NOMO-1 treated with DMSO at 0.1 percent for 48 hours (cell line): Measurements from ENCODE around the gene SNAI1.
"Not testable (repeated sequence)": the region's sequence is repeated elsewhere in the genome, so short reads cannot be mapped to it uniquely, and the experiment has no call there.

Experiments
- DNase-seq: peaks from one replicate; lab custom pipeline; 2025; ENCODE audit not compliant: unreplicated experiment; lab: John Stamatoyannopoulos, UW

Gene SNAI1

GRCh38 chr20:49985617-49986016, 2.8 kb downstream of the SNAI1 start:
- DNase-seq, result no peak

DNA sequence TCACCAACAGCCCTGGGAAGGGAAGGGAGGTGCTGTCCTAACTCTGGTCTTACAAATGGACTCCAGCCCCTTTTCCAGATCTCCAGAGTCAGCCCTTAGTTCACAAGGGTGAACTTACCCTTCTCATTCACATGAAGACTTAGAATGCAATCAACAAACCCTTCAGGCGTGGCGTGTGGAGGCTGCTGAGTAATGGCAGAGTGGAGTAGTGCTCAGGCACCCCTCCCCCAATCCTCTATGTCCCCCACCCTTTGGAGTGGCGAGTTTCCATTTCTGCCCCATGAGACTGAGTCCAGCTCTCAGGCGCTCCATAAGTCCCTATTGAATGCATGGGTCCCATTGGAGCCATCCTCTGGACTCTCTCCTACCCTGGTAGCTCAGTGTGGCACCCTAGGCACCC, 3.3 kb downstream of the SNAI1 start:
- DNase-seq, result no peak

DNA sequence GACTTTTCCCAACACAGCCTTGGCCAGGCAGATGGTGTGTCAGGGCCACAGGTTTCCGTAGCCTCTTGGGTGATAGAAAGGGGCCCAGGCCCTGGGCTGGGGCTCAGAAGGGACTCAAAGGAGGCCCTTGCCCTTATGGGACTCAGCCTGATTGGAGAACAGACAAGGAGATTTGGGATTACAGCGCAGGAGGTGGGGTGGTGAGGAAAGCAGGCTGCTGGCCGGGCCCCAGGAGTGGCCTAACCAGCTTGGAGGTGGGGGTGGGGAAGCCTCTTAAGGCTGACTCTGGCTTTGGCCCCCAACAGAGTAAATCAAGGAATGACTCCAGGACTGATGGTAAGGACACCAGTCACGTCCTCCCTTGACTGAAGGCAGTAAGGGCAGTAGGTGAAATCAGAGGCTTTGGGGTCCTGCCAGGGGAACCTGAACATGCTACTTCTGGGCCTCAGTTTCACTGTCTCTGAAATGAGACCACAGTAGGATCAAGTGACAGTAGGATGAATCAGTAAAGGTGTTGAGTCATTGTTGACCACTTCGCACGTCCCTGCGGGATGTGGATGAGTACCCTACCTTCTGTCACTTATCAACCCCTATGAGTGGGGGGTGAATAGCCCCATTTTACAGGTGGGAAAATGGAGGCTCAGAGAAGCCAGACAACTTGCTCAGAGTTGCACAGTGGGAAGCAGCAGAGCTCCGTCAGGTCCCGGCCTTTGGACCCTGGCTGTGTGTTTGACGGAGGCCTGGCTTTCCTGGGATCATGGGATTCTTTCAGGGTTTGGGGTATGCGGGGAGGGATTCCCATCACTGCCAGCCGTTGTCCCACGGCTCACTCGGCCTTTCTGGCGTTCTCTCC, 4.5 kb downstream of the SNAI1 start:
- DNase-seq, result no peak

DNA sequence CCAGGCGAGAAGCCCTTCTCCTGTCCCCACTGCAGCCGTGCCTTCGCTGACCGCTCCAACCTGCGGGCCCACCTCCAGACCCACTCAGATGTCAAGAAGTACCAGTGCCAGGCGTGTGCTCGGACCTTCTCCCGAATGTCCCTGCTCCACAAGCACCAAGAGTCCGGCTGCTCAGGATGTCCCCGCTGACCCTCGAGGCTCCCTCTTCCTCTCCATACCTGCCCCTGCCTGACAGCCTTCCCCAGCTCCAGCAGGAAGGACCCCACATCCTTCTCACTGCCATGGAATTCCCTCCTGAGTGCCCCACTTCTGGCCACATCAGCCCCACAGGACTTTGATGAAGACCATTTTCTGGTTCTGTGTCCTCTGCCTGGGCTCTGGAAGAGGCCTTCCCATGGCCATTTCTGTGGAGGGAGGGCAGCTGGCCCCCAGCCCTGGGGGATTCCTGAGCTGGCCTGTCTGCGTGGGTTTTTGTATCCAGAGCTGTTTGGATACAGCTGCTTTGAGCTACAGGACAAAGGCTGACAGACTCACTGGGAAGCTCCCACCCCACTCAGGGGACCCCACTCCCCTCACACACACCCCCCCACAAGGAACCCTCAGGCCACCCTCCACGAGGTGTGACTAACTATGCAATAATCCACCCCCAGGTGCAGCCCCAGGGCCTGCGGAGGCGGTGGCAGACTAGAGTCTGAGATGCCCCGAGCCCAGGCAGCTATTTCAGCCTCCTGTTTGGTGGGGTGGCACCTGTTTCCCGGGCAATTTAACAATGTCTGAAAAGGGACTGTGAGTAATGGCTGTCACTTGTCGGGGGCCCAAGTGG, 5.3 kb downstream of the SNAI1 start:
- no peak for DNase-seq

DNA sequence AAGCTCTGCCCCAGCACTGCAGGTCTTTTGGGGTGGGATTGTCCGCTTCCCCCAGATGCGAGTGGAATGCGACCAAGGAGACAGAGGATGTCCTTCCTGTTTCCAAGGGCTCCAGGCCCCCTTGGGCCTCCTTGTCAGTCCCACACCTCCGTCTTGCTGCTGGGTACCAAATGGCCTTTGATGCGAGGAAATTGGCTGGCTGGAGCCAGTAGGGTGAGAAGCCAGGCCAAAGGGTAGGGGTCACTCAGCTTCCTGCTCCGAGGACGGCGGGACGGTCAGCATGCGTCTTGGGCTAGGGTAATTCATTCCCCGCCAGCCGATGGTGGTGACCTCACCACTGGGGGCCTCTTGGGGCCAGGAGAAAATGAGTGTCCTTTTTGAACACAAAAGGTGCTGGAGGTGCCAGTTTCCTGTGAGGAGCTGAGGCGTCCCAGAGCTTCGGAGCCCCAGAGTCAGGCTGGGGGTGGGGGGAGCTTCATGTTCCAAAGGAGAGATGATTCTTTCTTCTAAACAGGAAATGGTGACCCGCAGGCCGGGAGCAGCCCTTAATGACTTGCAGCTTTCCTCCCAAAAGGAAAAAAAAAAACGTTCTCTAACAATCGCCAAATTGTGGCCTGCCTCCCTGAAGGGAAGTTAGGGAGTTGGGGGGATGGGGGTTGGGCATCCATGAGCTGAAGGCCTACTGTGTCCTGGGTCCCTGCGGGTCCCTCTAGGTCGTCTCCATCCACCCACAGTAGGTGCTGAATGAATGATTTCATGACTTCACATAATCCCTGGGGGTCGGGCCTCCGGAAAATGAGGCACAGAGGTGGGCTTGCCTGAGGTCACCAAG, 6.7 kb downstream of the SNAI1 start:
- no peak for DNase-seq

GRCh38 chr20:49990271-49990720, 7.5 kb downstream of the SNAI1 start:
- DNase-seq, result no peak

DNA sequence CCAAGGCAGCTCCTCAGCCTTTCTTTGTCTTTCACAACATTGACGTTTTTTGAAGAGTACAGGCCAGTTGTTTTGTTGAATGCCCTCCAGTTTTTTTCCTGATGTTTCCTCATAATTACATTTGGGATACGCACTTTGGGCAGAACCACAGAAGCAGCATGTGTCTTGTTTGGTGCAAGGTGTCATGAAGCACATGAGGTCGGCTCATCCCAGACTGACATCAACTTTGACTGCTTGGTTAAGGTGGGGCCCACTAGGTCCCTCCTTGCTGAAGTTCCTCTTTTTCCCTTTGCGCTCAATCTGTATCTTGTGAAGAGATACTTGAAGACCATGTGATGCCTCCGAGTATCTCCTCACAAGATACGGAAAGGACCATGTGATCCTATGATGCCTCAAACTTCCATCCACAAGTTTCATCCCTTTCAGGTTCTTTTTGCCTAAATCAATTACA, 10.5 kb downstream of the SNAI1 start:
- DNase-seq, result peak; percentile 81

DNA sequence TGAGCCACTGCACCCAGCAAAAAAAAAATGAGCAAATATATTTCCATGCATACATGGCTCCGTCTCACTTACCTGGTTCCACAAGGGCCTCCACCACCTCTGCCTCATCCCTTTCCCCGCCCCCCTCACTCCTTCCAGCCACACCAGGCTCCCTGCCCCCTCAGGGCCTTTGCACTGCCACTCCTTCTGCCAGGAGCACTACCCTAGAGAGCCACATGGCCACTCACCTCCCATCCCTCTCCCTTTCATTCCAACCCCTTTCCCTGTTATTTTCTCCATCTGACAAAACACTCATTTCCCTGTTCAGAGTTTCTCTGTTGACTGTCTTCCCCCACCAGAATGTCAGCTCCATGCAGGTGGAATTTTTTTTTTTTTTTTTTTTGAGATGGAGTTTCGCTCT, 12.8 kb downstream of the SNAI1 start:
- DNase-seq, result no peak

DNA sequence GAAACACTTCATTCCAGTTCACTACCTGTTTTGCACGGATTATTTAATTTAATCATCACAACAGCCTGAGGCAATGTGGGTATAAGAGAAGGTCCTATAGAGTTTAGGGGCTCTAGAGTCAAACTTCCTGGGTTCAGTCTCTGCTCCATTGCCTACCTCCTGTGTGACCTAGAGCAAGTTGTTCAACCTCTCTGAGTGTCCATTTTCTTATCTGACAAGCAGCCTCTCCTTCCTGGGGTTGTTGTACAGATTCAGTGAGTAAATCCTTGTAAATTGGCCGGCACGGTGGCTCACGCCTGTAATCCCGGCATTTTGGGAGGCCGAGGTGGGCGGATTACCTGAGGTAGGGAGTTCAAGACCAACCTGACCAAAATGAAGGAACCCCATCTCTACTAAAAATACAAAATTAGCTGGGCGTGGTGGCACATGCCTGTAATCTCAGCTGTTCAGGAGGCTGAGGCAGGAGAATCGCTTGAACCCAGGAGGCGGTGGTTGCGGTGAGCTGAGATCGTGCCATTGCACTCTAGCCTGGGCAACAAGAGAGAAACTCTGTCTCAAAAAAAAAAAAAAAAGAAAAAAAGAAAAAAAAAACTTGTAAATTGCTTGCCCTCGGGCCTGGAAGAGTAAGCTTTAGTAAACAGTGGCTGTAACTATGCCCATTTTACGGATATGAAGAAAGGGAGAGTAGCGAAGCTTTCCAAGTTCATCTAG, 15.9 kb downstream of the SNAI1 start:
- DNase-seq, result not testable (repeated sequence)

GRCh38 chr20:49999329-49999728, 16.5 kb downstream of the SNAI1 start:
- DNase-seq, result no peak

GRCh38 chr20:50000548-50001222, 17.9 kb downstream of the SNAI1 start:
- peak; percentile 47 for DNase-seq

- no peak for DNase-seq
Measured at GRCh38 chr20:50001784-50002311, 19.1 kb downstream of the SNAI1 start.

- peak; percentile 97 for DNase-seq
Measured at GRCh38 chr20:50003253-50003656, 20.5 kb downstream of the SNAI1 start.

GRCh38 chr20:50004229-50004628, 21.4 kb downstream of the SNAI1 start:
- peak; percentile 35 for DNase-seq

DNA sequence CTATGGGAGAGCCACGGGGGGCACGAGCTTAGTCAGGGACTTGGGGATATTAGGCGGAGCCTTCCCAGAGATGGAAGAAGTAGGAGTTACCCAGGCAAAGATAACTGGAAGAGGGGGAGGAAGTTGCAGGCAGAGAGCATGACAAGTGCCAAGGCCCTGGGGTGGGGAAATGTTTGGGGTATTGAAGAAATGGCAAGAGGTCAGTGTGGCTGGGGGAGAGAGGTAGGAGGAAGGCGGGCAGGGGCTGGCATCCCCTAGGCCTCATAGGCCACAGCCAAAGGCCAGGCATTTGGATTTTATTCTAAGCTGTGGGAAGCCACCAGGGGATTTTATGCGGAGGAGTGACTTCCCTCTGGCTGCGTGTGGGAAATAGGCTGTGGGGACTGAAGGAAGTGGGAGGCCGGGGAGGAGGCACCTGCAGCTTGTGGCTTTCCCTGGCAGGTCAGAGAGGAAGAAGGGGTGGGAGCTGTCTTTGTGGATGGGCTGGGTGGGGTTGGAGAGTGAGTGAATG, 22.7 kb downstream of the SNAI1 start:
- DNase-seq, result no peak

DNA sequence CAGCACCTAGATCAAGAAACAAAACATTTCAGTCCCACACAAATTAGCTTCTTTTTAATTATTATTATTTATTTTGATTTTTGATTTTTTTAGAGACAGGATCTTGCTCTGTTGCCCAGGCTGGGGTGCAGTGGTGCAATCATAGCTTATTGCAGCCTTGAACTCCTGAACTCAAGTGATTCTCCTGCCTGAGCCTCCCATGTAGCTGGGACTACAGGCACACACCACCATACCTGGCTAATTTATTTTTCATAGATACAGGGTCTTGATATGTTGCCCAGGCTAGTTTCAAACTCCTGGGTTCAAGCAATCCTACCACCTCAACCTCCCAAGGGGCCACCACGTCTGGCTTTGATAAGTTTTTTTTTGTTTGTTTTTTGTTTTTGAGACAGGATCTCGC, 24.6 kb downstream of the SNAI1 start:
- DNase-seq, result no peak

- DNase-seq, result no peak
Measured at GRCh38 chr20:50008007-50008406, 25.2 kb downstream of the SNAI1 start.

GRCh38 chr20:50009521-50010454, 27.0 kb downstream of the SNAI1 start:
- DNase-seq, result no peak
